AG04449 (cell line): ENCODE results near the gene CHST13.

Source experiments
- CTCF ChIA-PET: fragments of 350-600 bp; formaldehyde crosslinking; extraction: SDS; loops from one replicate; lab custom pipeline; 2021; ENCODE audit warnings: antibody characterized with exemption; lab: Yijun Ruan, JAX
- POLR2A ChIA-PET: fragments of 400-600, 350-600 bp; formaldehyde crosslinking; extraction: SDS; loops from one replicate; lab custom pipeline; 2020; ENCODE audit warnings: antibody characterized with exemption, inconsistent platforms; lab: Yijun Ruan, JAX
- DNase-seq: peaks from one replicate; pipeline ENCODE4 v3.0.0-alpha.2; 2010; ENCODE audit warnings: low read depth, low spot score
- H3K4me3 ChIP-seq: 2 replicates; pipeline ENCODE4 v1.5.1; 2011; ENCODE audit warnings: low read depth, mild to moderate bottlenecking, control low read depth, low read length
- TF ChIP-seq, protein P1 (sequence below): IDR thresholded peaks from one replicate; pipeline ENCODE4 v1.5.1; 2011; ENCODE audit warnings: mild to moderate bottlenecking, moderate library complexity, low read length, control low read depth, inconsistent platforms; ENCODE audit not compliant: insufficient read depth; ENCODE audit errors: missing control alignments

CHST13 gene

DNA sequence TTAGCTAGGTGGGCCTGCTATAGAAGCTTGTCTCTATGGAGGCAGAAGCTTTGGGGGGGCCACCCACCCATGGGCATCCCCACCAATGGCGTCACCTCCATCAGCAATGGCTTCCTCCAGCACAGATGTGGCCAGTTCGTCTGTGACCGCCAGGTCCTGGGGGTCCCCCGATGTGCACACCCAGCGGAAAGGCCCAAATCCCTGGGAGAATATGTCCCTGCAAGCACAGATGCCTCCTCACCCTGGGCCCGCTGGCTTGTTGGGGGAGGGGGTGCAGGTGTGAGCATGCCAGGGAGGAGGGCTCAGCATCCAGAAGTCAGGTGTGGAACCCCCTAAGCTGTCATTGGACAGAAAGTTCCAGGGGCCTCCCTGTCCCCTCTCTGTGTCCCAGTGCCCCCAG, 26.0 kb upstream of the CHST13 start:
- DNase-seq, result no peak
- TF ChIP-seq, protein P1, sequence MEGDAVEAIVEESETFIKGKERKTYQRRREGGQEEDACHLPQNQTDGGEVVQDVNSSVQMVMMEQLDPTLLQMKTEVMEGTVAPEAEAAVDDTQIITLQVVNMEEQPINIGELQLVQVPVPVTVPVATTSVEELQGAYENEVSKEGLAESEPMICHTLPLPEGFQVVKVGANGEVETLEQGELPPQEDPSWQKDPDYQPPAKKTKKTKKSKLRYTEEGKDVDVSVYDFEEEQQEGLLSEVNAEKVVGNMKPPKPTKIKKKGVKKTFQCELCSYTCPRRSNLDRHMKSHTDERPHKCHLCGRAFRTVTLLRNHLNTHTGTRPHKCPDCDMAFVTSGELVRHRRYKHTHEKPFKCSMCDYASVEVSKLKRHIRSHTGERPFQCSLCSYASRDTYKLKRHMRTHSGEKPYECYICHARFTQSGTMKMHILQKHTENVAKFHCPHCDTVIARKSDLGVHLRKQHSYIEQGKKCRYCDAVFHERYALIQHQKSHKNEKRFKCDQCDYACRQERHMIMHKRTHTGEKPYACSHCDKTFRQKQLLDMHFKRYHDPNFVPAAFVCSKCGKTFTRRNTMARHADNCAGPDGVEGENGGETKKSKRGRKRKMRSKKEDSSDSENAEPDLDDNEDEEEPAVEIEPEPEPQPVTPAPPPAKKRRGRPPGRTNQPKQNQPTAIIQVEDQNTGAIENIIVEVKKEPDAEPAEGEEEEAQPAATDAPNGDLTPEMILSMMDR, result no peak
- H3K4me3 ChIP-seq, result no peak overlapping the region
- POLR2A ChIA-PET, result no interaction called here
- CTCF ChIA-PET, result interaction anchor here (0.8 kb wide), 1 partner anchor 25 kb away, joined by 3 read pairs; no protein-coding TSS in a partner anchor

DNA sequence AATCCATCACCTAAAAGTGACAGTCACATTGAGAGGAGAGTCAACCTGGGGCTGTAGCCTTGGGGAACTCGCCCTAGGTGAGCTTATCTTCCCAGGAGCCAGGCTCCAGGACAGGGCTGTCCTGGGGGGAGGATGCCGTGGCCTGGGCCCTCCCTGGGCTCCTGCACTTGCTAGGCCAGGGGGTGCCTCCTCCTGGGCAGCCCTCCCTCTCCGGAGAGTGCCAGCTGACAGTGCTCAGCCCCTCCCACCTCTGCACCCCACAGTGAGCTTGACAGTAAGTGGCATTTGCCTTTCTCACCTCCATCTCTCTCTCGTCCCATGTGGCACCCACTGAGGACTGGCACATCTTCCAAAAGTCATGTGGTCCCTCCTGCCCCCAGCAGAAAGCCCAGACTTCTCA, 25.5 kb upstream of the CHST13 start:
- ChIA-PET CTCF (interaction anchor here (0.8 kb wide), 1 partner anchor 24 kb away, joined by 3 read pairs; no protein-coding TSS in a partner anchor), POLR2A (no interaction called here)
- no peak overlapping the region for H3K4me3 ChIP-seq
- TF ChIP-seq, protein P1, result no peak
- DNase-seq, result no peak

DNA sequence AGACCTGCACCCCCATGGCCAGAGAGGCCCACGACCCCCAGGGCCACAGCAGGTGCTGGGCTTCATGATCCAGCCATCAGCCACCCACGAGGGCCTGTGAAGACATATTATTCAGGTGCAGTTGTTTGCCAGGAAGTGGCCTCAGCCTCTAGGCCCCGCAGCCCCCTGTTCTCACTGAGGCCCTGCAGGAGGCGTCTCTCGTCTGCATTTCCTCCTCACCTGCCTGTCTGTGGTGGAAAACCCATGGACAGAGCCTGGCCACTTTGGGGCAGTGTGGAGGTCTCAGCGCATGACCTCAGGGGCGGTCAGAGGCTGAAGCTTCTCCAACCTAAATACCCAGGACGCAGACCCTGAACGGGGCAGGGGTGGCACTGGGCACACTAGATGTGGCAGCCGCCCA, 25.0 kb upstream of the CHST13 start:
- TF ChIP-seq, protein P1, result no peak
- DNase-seq, result no peak
- CTCF ChIA-PET, result no interaction called here
- POLR2A ChIA-PET, result no interaction called here
- no peak overlapping the region for H3K4me3 ChIP-seq

DNA sequence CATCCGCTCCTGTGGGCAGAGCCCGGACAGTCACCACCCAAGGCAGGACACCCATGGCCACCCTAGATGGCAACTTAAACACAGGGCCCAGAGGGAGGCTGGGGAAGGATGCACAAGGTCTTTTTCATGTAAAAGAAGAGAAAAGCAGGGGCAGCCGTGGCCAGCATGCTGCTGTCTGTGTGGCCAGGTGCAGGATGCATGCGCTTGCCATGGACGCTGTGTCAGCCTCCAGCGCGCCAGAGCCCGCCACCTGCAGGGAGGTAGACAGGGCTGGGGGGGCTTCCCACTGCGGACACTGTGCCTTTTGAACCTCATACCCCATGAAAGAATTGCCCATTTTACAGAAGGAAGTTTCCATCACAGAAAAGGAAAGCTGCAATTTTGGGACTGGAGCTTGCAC, 24.6 kb upstream of the CHST13 start:
- CTCF ChIA-PET, result no interaction called here
- TF ChIP-seq, protein P1, result no peak
- no peak overlapping the region for H3K4me3 ChIP-seq
- DNase-seq, result no peak
- POLR2A ChIA-PET, result no interaction called here

DNA sequence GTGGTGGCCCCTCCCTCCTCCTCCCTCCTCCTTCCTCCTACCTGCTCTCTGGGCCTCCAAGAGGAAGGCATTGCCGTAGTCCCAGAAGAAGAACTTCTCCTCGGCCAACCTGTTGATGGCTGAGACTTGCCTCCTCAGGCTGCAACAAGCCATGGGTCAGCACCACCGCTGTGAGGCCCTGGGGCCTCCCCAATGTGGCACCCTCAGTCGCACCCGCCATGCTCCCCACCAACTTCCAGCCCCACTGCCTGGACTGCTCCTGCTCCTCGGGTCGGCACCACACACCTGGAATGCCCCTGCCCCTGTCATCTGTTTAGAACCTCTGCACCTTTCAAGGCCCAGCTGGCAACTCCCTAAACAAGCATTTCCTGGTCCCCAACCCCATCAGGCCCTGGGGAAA, 23.9 kb upstream of the CHST13 start:
- H3K4me3 ChIP-seq, result no peak overlapping the region
- POLR2A ChIA-PET, result no interaction called here
- no peak for DNase-seq
- CTCF ChIA-PET, result no interaction called here
- TF ChIP-seq, protein P1, result no peak

DNA sequence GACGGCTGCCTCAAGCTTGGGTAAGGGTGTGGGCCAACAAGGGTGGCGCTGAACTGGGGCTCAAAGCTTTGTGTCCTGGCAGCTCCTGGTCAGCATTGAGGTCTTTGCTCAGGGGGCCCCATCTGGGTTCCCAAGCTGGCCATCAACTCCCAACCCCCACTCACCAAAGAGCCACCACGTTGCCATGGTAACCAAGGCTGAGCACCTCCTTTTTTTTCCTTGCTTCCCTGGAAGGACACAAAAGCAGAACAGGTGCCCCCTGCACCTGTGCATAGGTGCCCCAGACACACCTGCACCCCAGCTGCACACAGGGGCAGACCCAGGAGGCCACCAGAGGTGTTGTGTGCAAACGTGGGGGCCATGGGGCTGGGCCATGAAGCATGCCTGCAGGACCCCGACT, 22.9 kb upstream of the CHST13 start:
- TF ChIP-seq, protein P1, result no peak
- H3K4me3 ChIP-seq, result no peak overlapping the region
- CTCF ChIA-PET, result no interaction called here
- POLR2A ChIA-PET, result no interaction called here
- no peak for DNase-seq

DNA sequence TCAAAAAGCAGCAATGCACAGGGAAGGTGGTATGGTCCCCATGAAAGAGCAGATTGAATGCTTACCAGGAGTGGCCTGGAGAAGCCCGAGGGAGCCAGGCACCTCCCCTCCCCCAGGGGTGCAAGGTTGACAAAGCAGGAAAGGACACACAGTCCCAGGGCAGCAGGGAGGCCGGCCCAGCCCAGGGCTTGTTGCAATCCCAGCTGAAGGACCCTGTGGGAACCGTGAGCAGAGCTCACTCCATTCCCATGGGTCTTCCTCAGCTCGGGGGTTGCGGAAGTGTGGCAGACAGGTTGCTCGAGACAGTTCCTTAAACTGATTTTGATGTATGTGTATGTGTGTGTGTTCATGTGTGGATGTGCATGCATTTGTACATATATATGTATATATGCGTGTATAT, 22.2 kb upstream of the CHST13 start:
- TF ChIP-seq, protein P1, result no peak
- CTCF ChIA-PET, result no interaction called here
- POLR2A ChIA-PET, result no interaction called here
- no peak for DNase-seq
- H3K4me3 ChIP-seq, result no peak overlapping the region
